Lung (tissue), 12 donors: ENCODE data around the gene ECE2. TPM values are rescaled to one million over a fixed set of nuclear protein-coding genes. Genes with fewer than 3 reads are reported as not detected.

Source experiments
- ATAC-seq: fragments of 200-7000 bp; cut with Tn5 transposase; one replicate; pipeline ENCODE4 v1.9.1; 2020; ENCODE audit warnings: moderate number of reproducible peaks; ENCODE audit not compliant: insufficient read depth, low FRiP score
- DNase-seq, 3 donors: peaks; one replicate each; pipeline ENCODE4 v3.0.0-alpha.2; 2013 to 2017
- H3K27ac ChIP-seq, 2 donors: one replicate each; pipeline ENCODE4 v1.5.1; 2013; ENCODE audit warnings: mild to moderate bottlenecking in 2 of 2, moderate library complexity in 2 of 2, control low read depth in 1 of 2, inconsistent platforms in 1 of 2, low read depth in 1 of 2, low read length in 1 of 2
- H3K27me3 ChIP-seq, 3 donors: one replicate each; pipeline ENCODE4 v1.5.1; 2013; ENCODE audit warnings: low read length in 2 of 3; ENCODE audit not compliant: control insufficient read depth in 3 of 3, insufficient read depth in 3 of 3
- H3K36me3 ChIP-seq, 4 donors: one replicate each; pipeline ENCODE4 v1.5.1; 2013; ENCODE audit warnings: low read length in 4 of 4, mild to moderate bottlenecking in 1 of 4, moderate library complexity in 1 of 4; ENCODE audit not compliant: control insufficient read depth in 4 of 4, insufficient read depth in 4 of 4
- H3K4me1 ChIP-seq, 5 donors: one replicate each; pipeline ENCODE4 v1.5.1; 2013; ENCODE audit warnings: low read length in 5 of 5, mild to moderate bottlenecking in 2 of 5, moderate library complexity in 1 of 5; ENCODE audit not compliant: control insufficient read depth in 5 of 5, insufficient read depth in 5 of 5
- H3K4me3 ChIP-seq: one replicate; pipeline ENCODE4 v1.5.1; 2013; ENCODE audit warnings: mild to moderate bottlenecking, control low read depth, moderate library complexity
- H3K9ac ChIP-seq, 2 donors: one replicate each; pipeline ENCODE4 v1.5.1; 2013; ENCODE audit warnings: low read length in 2 of 2, control low read depth in 1 of 2; ENCODE audit not compliant: insufficient read depth in 1 of 2
- H3K9me3 ChIP-seq, 4 donors: one replicate each; pipeline ENCODE4 v1.5.1; 2013; ENCODE audit warnings: low read length in 3 of 4, mild to moderate bottlenecking in 1 of 4, moderate library complexity in 1 of 4; ENCODE audit not compliant: control insufficient read depth in 4 of 4, insufficient read depth in 3 of 4
- CTCF ChIP-seq: IDR thresholded peaks from 2 replicates; pipeline ENCODE4 v1.5.1; 2012; ENCODE audit warnings: mild to moderate bottlenecking; ENCODE audit errors: control extremely low read depth, extremely low read depth
- WGBS, 2 donors: extraction: QIAGEN DNeasy Blood & Tissue Kit; methylation state at CpG; one replicate each; pipeline ENCODE4 v1.1.7; 2013; 5-methylcytosine and 5-hydroxymethylcytosine counted together
- polyA plus RNA-seq, 2 donors: library from polyadenylated mRNA; stranded (reverse); fragments of 200-250 nt; gene quantifications; one replicate each; pipeline ENCODE4 v1.2.1, GENCODE V29; 2013
- total RNA-seq, 2 donors: library from RNA; depleted of rRNA in 1 of 2; stranded (reverse); fragments of >200 nt in 1 of 2; gene quantifications; one replicate each; pipeline ENCODE4 v1.2.1, GENCODE V29; 2014 to 2021
- donor health status: control.
- donor health status: control.
- donor health status: Bipolar disorder and iron deficiency.
- donor health status: healthy.
- donor health status: DM: yes; HTN: yes; CAD: no.

The ECE2 gene
- total and polyA plus RNA-seq, 4 donors: 0.15 TPM; not detected in 3

- H3K27me3 ChIP-seq: peaks cover 0 to 39% (median 33%) of the 10 kb centered on the region in 3 donors
- H3K9ac ChIP-seq: no peak within 1 kb of the TSS
- ATAC-seq (peak; percentile 68), DNase-seq (peak; percentile 28 to 63 (median 61))
- H3K36me3 ChIP-seq: no peaks in the 10 kb centered on the region
- H3K4me1 ChIP-seq: peaks cover 0 to 11% (median 6%) of the 10 kb centered on the region in 5 donors
- H3K9me3 ChIP-seq: peaks cover 0 to 2% (median 0%) of the 10 kb centered on the region in 4 donors
- no peak within 1 kb of the TSS for H3K27ac ChIP-seq
- peak within 1 kb of the TSS; percentile 18 for H3K4me3 ChIP-seq
- TF ChIP-seq CTCF: no peak
- 0 to 1% methylated on average over 52 to 66 of the region's 66 CpGs for WGBS, 2 donors
These were observed 46.3 kb upstream of the ECE2 start, which contains the start of gene VWA5B2 for GRCh38 chr3:184229394-184230080. Gene VWA5B2, plus strand, starts transcription at chr3:184229585. Its CDS starts 944 bp downstream, at chr3:184230529.

DNA sequence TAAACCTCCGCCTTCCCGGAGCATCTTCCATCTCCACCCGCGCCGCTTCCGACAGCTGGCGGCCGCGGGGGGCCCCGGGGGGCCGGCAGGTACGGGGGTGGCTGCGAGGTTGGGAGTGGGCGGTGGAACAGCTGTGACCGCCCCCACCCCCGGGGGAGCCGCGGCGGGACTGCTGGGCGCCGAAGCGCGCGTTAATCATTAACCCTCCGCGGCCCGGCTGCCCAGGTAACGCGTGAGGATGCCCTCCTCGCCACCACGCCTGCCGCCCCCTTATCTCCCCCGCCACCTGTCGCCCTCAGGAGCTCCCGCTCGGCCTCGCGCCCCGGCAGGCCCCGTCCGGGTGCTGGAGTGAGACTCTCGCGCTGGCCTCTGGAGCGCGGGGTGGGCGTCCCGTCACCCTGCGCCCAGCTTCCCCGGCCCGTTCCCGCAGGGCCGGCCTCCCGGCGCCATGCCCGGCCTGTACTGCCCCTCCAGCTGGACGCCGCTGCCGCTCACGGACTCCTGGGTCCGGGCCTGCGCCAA, 45.7 kb upstream of the ECE2 start:
- TF ChIP-seq CTCF: no peak
- no peak overlapping the region for H3K27ac ChIP-seq
- ATAC-seq (no peak), DNase-seq (no peak)
- H3K27me3 ChIP-seq: peaks cover 0 to 39% (median 33%) of the 10 kb centered on the region in 3 donors
- H3K9ac ChIP-seq: no peak overlapping the region
- peak overlapping the region; percentile 7 for H3K4me3 ChIP-seq
- peaks cover 0 to 2% (median 0%) of the 10 kb centered on the region in 4 donors for H3K9me3 ChIP-seq
- H3K36me3 ChIP-seq: no peaks in the 10 kb centered on the region
- 1% methylated on average over 41 to 61 of the region's 61 CpGs for WGBS, 2 donors
- peaks cover 0 to 11% (median 6%) of the 10 kb centered on the region in 5 donors for H3K4me1 ChIP-seq

GRCh38 chr3:184230603-184231528, 45.0 kb upstream of the ECE2 start:
- no peak overlapping the region for H3K9ac ChIP-seq
- H3K9me3 ChIP-seq: peaks cover 0 to 2% (median 0%) of the 10 kb centered on the region in 4 donors
- H3K4me3 ChIP-seq: peak overlapping the region; percentile 7
- H3K27me3 ChIP-seq: peaks cover 0 to 39% (median 33%) of the 10 kb centered on the region in 3 donors
- no peak for DNase-seq
- H3K36me3 ChIP-seq: no peaks in the 10 kb centered on the region
- H3K4me1 ChIP-seq: peaks cover 0 to 11% (median 6%) of the 10 kb centered on the region in 5 donors
- no peak for ATAC-seq
- no peak for TF ChIP-seq CTCF
- 6% methylated on average over 60 to 79 of the region's 79 CpGs for WGBS, 2 donors
- H3K27ac ChIP-seq: no peak overlapping the region
